OCI-LY7 (cell line): Measurements from ENCODE around the gene DUSP15. TPM values are rescaled to one million over a fixed set of nuclear protein-coding genes. Genes with fewer than 3 reads are reported as not detected.

Source experiments
- BruUV-seq: library from RNA; stranded (reverse); fragments of 400-500 nt; replicated peaks from 2 replicates; lab custom pipeline; 2021; lab: Mats Ljungman, UMichigan
- CTCF ChIA-PET: fragments of 300-600 bp; sonication (Branson Sonifier 250); formaldehyde crosslinking; loops from one replicate; lab custom pipeline; 2022; ENCODE audit warnings: antibody characterized with exemption; ENCODE audit not compliant: unreplicated experiment; lab: Charles Lee
- POLR2A ChIA-PET: fragments of 300-600 bp; sonication (Branson Sonifier 250); formaldehyde crosslinking; loops from one replicate; lab custom pipeline; 2022; ENCODE audit warnings: antibody characterized with exemption; lab: Charles Lee
- DNase-seq: peaks from one replicate; pipeline ENCODE4 v3.0.0-alpha.2; 2015; ENCODE audit warnings: low spot score
- H2AFZ ChIP-seq: fragments of 200-600 bp; sonication (generic), shearing (Covaris generic); 2 replicates; pipeline ENCODE4 v1.6.1; 2014; ENCODE audit warnings: mild to moderate bottlenecking, antibody characterized with exemption, low read length, moderate library complexity
- H3K27ac ChIP-seq: fragments of 200-600 bp; sonication (generic); 2 replicates; pipeline ENCODE4 v1.5.1; 2014; ENCODE audit warnings: mixed run types, low read depth, mild to moderate bottlenecking, moderate library complexity, low read length, inconsistent platforms; ENCODE audit not compliant: poor library complexity, severe bottlenecking
- H3K36me3 ChIP-seq: fragments of 200-600 bp; sonication (generic); 2 replicates; pipeline ENCODE4 v1.6.1; 2014; ENCODE audit warnings: mild to moderate bottlenecking, antibody characterized with exemption, low read length, moderate library complexity, mixed read lengths; ENCODE audit not compliant: insufficient read depth
- H3K4me1 ChIP-seq: fragments of 200-600 bp; sonication (generic); 2 replicates; pipeline ENCODE4 v1.5.1; 2014; ENCODE audit warnings: mild to moderate bottlenecking, low read length; ENCODE audit not compliant: insufficient read depth, poor library complexity, severe bottlenecking
- H3K4me2 ChIP-seq: fragments of 200-600 bp; sonication (generic); 2 replicates; pipeline ENCODE4 v1.6.1; 2014; ENCODE audit warnings: mild to moderate bottlenecking, low read length
- H3K4me3 ChIP-seq: fragments of 200-600 bp; sonication (generic); 2 replicates; pipeline ENCODE4 v1.5.1; 2014; ENCODE audit warnings: mild to moderate bottlenecking, low read depth, low read length; ENCODE audit not compliant: poor library complexity, severe bottlenecking
- H3K79me2 ChIP-seq: fragments of 200-600 bp; sonication (generic); 2 replicates; pipeline ENCODE4 v1.6.1; 2016; ENCODE audit warnings: low read depth, mild to moderate bottlenecking, low read length, moderate library complexity, mixed read lengths; ENCODE audit not compliant: insufficient read depth
- H3K9me2 ChIP-seq: fragments of 200-600 bp; sonication (generic); 2 replicates; pipeline ENCODE4 v1.6.1; 2016; ENCODE audit warnings: mild to moderate bottlenecking, low read length, mixed read lengths; ENCODE audit not compliant: insufficient read depth
- H3K9me3 ChIP-seq: fragments of 200-600 bp; sonication (generic); 2 replicates; pipeline ENCODE4 v1.6.1; 2014; ENCODE audit warnings: mild to moderate bottlenecking, mixed run types, low read length, mixed read lengths
- H4K20me1 ChIP-seq: fragments of 200-600 bp; sonication (generic); 2 replicates; pipeline ENCODE4 v1.6.1; 2014; ENCODE audit warnings: mild to moderate bottlenecking, antibody characterized with exemption, low read length, moderate library complexity, mixed read lengths; ENCODE audit not compliant: insufficient read depth
- CTCF ChIP-seq: fragments of 200-600 bp; sonication (generic); conservative IDR thresholded peaks from 2 replicates; pipeline ENCODE4 v1.5.1; 2014; ENCODE audit warnings: mild to moderate bottlenecking, antibody characterized with exemption, low read length, moderate library complexity, mixed read lengths
- EZH2phosphoT487 ChIP-seq: fragments of 200-600 bp; sonication (generic); IDR thresholded peaks from 2 replicates; pipeline ENCODE4 v1.6.1; 2018; ENCODE audit warnings: low read depth, borderline replicate concordance, mild to moderate bottlenecking, mixed run types, antibody characterized with exemption, low read length, moderate library complexity, mixed read lengths
- intact Hi-C: fragments of 100-400 bp; cut with micrococcal nuclease; formaldehyde crosslinking; loops from one replicate; pipeline ENCODE4 v1.10.0; 2022; ENCODE audit not compliant: unreplicated experiment
- total RNA-seq, 2 experiments: library from RNA; depleted of rRNA in 1 of 2; stranded (reverse); fragments of >200 nt in 1 of 2; shearing (Covaris generic) in 1 of 2; gene quantifications; 2 replicates each; pipeline ENCODE4 v1.2.3, GENCODE V29; 2014 to 2022

DUSP15 gene
- total RNA-seq, 2 experiments from 2014 or later: 0.19 to 0.61 TPM

- intact Hi-C loops: loop anchor here (10.0 kb wide), 1 partner anchor 633 kb away; no protein-coding TSS in a partner anchor
These were observed 48.9 kb downstream of the DUSP15 start for GRCh38 chr20:31821427-31821826.

DNA sequence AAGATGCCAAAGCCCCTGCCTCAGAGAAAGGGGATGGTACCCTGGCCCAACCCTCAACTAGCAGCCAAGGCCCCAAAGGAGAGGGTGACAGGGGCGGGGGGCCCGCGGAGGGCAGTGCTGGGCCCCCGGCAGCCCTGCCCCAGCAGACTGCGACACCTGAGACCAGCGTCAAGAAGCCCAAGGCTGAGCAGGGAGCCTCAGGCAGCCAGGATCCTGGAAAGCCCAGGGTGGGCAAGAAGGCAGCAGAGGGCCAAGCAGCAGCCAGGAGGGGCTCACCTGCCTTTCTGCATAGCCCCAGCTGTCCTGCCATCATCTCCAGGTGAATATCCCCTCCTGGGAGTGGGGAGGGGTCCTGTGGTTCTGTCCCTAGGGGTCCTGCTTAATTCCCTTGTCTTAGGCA is 50.1 kb downstream of the DUSP15 start:
- Histone ChIP-seq H3K36me3 (no peaks in the 10 kb centered on the region), H3K4me2 (no peak overlapping the region), H2AFZ (no peak overlapping the region), H3K79me2 (no peaks in the 10 kb centered on the region), H4K20me1 (no peaks in the 10 kb centered on the region), H3K27ac (no peak overlapping the region), H3K4me1 (no peaks in the 10 kb centered on the region), H3K4me3 (no peak overlapping the region), H3K9me2 (no peaks in the 10 kb centered on the region), H3K9me3 (no peaks in the 10 kb centered on the region)
- no TSS peak for BruUV-seq
- ChIA-PET CTCF (no interaction called here), POLR2A (no interaction called here)
- intact Hi-C loops: loop anchor here (10.0 kb wide), 1 partner anchor 635 kb away; no protein-coding TSS in a partner anchor
- no peak for DNase-seq
- no peak for TF ChIP-seq CTCF
- no peak for TF ChIP-seq EZH2phosphoT487

More at GRCh38 chr20:31821427-31821826, 48.9 kb downstream of the DUSP15 start:
- Histone ChIP-seq H3K9me3 (no peaks in the 10 kb centered on the region), H3K27ac (no peak overlapping the region), H3K4me2 (no peak overlapping the region), H4K20me1 (no peaks in the 10 kb centered on the region), H3K79me2 (no peaks in the 10 kb centered on the region), H3K36me3 (no peaks in the 10 kb centered on the region), H3K4me1 (no peaks in the 10 kb centered on the region), H2AFZ (no peak overlapping the region), H3K9me2 (no peaks in the 10 kb centered on the region), H3K4me3 (no peak overlapping the region)
- POLR2A ChIA-PET: no interaction called here
- CTCF ChIA-PET: no interaction called here
- TF ChIP-seq EZH2phosphoT487: no peak
- no peak for TF ChIP-seq CTCF
- no peak for DNase-seq
- no TSS peak for BruUV-seq

GRCh38 chr20:31819083-31819784 is 51.1 kb downstream of the DUSP15 start, which contains the start of gene MYLK2:
MYLK2 (plus strand) TSS chr20:31819356; CDS start chr20:31819581, 225 bp downstream.
- CTCF ChIA-PET: no interaction called here
- no peaks in the 10 kb centered on the region for H3K9me2 ChIP-seq
- intact Hi-C loops: no loop called here

More at GRCh38 chr20:31819083-31819784, 51.1 kb downstream of the DUSP15 start, which contains the start of gene MYLK2:
- no TSS peak for BruUV-seq
- no peak for DNase-seq
- H2AFZ ChIP-seq: no peak within 1 kb of the TSS
- H3K27ac ChIP-seq: no peak within 1 kb of the TSS
- no peaks in the 10 kb centered on the region for H3K36me3 ChIP-seq
- H3K9me3 ChIP-seq: no peaks in the 10 kb centered on the region
- H3K4me3 ChIP-seq: no peak within 1 kb of the TSS
- no peak within 1 kb of the TSS for H3K4me2 ChIP-seq
- H3K79me2 ChIP-seq: no peaks in the 10 kb centered on the region
- POLR2A ChIA-PET: no interaction called here
- TF ChIP-seq CTCF (no peak), EZH2phosphoT487 (no peak)
- no peaks in the 10 kb centered on the region for H3K4me1 ChIP-seq
- no peaks in the 10 kb centered on the region for H4K20me1 ChIP-seq
